Esophagus muscularis mucosa (tissue), 4 donors: ENCODE measurements around the gene CPEB4.

Experiments used
- CTCF ChIP-seq, 3 experiments: fragments of 200-600 bp in 2 of 3; fragments of 450-650 bp in 1 of 3; sonication (generic) in 2 of 3; IDR thresholded peaks; one replicate each; pipeline ENCODE4 v1.5.1; 2017 to 2019; ENCODE audit warnings: antibody characterized with exemption in 3 of 3, mild to moderate bottlenecking in 2 of 3, moderate library complexity in 1 of 3
- EP300 ChIP-seq: sonication (generic); formaldehyde crosslinking; IDR thresholded peaks from one replicate; pipeline ENCODE4 v1.6.1; 2017; ENCODE audit warnings: antibody characterized with exemption
- POLR2A ChIP-seq: fragments of 450-650 bp; IDR thresholded peaks from one replicate; pipeline ENCODE4 v1.6.1; 2017; ENCODE audit warnings: antibody characterized with exemption, moderate library complexity, mild to moderate bottlenecking, low read depth
- POLR2AphosphoS5 ChIP-seq, 2 donors: sonication (generic); formaldehyde crosslinking; IDR thresholded peaks; one replicate each; pipeline ENCODE4 v1.6.1; 2017; ENCODE audit warnings: antibody characterized with exemption in 2 of 2

- no peak for TF ChIP-seq CTCF (IDR thresholded peaks at IDR 0.05)
- TF ChIP-seq POLR2AphosphoS5 (IDR thresholded peaks at IDR 0.05): no peak
- TF ChIP-seq EP300: no peak
- no peak for TF ChIP-seq POLR2A
Observed at GRCh38 chr5:173859408-173860159, 28.6 kb upstream of the CPEB4 start.
